HG03095 (cell line): ENCODE results near the gene ISG20L2.

ENCODE experiments used
- ATAC-seq: cut with Tn5 transposase; IDR thresholded peaks from one replicate; pipeline ENCODE4 v1.9.1; 2021; ENCODE audit warnings: moderate library complexity; ENCODE audit not compliant: unreplicated experiment

ISG20L2 gene

DNA sequence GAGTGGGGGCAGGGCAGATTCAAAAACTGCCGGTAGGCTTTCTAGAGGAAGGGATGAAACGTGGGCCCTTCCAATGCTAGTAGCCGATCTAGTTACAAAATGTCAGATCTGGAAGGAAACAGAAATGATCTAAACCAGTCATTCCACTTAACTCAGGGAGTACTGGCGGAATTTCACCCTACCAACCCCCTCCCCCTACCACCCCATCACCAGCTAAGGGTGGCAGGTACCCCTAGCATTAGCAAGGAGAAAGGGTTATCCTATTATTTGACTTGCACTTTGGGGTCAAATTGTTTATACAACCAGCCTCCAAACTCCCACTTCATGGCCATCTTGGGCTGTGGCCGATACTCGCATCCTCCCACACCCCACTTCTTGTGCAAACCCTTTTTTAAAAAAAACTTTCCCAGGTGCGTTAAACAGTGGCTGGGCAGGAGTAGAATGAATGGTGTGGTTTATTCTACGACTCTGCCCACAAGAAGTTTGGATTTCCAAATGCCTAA is 13.0 kb upstream of the ISG20L2 start:
- no peak for ATAC-seq

DNA sequence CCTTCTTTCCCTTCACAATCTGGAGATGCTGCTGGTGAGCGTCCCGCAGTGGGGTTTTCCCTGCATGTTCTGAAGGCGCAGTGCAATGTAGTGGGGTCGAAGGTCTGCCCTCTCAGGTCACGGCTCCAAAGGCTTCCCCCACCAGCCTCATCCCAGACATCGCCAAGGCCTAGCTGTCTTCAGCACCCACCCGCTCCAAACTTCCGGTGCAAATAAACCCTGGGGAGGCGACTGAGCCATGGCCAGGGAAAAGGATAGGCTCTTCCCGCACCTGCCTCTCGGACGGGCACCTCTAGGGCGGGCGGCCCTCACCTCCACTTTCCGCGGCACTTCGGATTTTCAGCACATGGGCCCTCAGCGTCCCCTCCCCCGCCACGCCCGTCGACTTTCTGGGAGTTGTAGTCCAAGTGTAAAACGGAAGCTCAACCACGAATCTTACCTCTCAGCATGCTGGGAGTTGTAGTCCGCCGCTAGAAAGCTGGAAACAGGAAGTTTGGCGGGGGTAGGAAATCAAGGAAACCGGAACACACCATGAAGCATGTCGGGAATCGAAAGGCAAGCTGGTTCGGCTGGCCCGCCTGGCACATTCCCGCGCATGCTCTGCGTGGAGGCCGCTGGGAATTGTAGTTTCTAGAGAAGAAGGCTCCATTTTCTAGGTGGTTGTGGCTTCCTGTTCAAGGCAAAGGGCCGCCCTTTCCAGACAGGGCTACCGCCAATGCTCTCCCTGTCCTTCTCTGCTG is 12.3 kb upstream of the ISG20L2 start, which contains the start of gene MRPL24:
MRPL24 (minus strand) TSS at position 348 of the 740 bp plus-strand sequence. CDS start 2,384 bp downstream, outside the sequence.
- peak; percentile 71 for ATAC-seq

DNA sequence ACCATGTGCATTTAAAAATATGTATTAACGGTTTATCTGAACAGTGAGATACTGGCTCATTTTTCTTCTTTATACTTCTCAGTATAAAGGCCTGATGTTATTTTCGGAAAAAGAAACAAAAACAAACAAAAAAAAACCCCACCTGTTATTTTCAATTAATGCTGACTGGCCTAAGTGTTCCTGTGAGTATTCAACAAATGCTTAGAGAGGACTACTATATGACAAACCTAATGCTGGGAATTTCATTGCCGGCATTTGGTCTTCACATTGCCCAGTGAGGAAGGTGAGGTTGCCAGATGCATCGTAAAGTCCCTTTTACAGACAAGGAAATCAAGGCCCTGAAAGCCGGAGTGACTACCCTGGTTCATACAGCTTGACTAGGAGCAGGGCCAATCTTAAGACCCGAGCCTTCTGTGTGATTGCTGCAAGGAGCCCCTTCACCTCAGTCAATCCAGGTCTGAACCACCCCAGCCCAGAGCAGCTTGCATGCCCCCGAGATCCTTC is 11.7 kb upstream of the ISG20L2 start:
- peak; percentile 6 for ATAC-seq

DNA sequence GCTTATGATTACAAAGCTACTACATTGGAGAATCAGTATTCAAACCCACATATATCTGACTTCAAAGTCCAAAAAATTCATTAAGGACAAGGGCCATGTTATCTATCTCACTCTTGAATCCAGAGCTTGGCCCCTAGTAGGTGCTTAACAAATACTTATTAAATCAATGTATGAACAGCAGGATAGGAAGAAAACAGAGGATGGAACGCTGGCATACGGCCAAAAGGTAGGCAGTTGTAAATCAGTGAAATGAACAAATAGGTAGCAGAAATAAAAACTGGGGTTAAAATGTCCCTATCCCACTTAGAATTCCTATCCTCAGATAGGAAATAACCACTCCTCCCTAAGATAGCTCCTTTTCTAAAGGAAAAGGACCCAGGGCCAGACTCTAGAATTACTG is 10.3 kb upstream of the ISG20L2 start:
- ATAC-seq, result no peak

DNA sequence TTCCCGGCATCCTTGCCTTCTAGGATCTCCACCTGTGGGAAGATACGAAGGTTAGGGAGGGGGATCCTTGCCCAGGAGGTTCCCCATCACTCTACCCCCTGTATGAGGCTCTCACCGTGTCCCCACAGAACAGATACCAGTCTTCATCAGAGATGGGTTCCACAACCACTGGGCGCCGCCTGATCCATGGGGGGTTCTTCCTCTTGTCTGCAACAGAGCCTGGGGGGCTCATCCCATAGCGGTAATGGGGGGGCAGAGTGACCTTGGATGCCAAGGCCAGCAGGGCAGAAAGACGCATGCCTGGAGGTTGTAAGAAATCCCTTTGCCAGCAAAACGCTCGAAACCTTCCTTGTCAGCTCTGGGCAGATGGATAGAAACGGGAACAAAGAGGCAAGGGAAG is 9.8 kb upstream of the ISG20L2 start:
- no peak for ATAC-seq

DNA sequence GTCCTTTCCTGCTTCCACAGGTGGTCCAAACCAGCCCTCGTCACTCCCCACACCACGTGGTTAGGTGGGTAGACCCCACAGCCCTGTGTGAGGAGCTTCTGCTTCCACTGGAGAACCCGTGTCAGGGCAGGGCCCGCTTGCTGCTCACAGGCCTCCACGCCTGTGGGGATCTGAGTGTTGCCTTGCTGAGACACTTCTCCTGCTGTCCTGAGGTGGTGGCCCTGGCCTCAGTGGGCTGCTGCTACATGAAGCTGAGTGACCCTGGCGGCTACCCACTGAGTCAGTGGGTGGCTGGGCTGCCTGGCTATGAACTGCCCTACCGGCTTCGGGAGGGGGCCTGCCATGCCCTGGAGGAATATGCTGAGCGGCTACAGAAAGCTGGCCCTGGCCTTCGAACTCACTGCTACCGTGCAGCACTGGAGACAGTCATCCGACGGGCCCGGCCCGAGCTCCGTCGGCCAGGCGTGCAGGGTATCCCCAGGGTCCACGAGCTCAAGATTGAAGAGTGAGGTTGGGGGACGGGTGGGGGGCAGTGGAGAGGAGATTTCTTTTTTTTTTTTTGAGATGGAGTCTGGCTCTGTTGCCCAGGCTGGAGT is 5.5 kb upstream of the ISG20L2 start:
- ATAC-seq, result no peak

DNA sequence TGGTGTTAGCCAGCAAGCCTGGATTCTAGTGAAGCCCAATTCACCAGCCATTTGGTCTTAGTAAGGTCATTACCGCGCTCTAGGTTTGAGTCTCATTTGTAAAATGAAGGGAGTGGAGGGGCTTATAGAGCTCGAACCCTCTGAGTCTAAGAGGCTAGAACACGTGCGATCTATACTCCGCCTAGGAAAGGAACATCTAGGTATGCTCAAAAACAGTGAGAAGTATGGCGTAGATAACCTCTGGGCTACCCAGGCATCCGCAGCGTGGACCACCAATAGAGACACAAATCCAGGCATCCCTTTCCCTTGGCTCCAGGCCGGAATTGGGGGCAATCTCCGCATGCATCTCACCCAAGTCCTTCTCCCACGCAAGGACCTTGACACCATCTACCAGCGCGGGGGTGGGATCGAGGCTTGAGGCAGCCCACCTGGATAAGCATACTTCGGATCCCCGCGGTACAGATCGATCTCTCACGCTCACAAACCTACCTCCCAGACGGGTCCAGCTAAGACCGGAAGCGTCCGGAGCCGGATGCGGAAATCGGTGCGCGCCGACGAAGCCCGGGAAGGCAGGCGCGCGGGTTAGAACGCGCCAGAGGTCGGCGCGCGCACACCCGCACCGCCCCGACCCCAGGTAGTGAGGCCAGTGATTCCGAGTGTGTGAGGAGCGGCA is 504 bp downstream of the ISG20L2 start, which contains the start of gene METTL25B:
METTL25B (plus strand) TSS at position 544 of the 673 bp plus-strand sequence. CDS start 636 bp downstream, outside the sequence.
- peak; percentile 47 for ATAC-seq

DNA sequence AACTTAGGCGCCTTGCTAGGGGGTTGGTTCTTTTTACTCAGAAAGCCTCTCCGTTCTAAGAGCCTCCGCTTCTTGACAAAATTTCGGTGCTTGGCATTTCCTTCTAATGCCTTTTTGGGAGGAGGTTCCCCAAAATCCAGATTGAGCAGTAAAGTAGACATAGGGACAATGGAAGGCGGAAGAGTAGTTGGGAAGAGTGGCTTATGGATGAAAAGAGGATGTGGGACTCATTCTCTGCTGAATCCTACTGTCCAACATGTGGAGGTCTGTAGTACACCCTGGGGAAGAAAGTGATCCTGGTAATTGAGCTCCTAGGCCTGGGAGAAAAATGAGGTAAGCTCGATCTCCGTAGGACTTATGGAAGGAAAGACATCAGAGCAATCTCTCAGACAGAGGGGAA is 1.1 kb downstream of the ISG20L2 start:
- ATAC-seq, result no peak

DNA sequence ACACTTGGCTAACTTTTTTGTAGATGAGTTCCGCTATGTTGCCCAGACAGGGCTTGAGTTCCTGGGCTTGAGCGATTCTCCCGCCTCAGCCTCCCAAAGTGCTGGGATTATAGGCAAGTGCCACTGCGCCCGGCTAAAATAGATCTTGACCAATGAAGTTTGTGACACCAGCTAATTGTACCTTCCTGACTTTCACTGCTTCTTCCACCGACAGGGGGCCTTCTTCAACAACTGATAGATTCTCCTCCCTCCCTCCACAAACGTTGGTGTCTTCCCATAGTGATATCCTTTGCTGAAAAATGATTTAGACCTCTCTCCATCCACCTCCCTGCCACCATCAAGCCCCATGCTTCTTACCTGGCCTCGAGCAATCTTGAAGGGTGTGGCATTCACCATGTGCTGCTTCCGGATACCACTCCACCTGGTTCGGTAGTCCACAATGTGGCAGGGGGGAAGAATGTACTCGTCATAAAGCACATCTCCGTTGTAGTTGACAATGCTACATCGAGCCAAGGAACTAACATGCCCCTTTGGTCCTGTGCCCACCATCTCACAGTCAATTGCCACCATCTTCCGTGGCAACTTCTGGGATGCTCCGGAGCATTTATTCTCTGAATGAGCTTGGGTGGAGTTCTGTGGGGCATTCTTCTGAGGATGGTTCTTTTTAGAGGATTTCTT is 1.9 kb downstream of the ISG20L2 start:
- ATAC-seq, result no peak

DNA sequence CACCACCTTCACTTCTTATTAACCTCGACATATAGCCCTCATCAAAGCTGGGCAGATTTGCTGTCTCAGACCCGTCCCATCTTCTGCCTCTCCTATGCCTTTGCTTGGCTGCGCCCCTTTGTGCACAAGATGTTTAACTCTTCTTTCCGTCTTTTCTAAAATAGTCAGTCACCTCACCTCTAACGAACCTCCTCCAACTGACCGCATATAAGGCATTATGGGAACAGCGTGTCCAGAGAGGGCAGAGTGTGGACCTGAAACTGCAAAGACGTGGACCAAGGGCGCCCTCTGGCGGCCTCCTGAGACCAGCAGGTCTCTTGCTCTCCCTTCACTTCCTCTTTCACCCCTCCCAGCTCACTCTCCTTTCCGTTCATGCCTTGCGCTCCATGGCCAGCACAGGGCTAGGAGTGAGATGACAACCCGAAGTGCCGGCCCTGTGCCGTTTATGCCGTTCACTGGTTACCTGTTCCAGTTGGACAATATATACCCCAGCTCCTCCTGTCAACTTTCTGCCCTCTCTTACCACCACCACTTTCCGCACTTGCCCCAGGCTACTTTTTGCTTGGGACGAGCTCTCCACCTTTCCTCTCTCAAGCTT is 2.8 kb downstream of the ISG20L2 start:
- ATAC-seq, result peak; percentile 35

DNA sequence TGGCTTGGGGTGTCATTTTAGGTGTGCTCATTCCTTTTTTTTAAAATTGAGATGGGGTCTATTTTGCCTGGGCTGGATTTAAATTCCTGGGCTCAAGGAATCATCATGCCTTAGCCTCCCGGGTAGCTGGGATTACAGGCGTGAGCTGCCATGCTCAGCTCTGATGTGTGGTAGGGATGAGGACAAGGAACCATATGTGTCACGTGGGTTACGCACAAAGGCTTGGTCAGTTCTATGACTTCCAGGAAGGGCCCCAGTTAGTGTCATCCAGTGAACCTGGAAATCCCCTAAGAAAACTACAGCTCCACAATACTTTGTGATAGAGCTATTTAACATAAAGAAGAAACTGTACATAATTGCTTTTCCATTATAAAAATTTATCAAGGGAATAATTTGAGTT is 7.0 kb downstream of the ISG20L2 start:
- no peak for ATAC-seq

DNA sequence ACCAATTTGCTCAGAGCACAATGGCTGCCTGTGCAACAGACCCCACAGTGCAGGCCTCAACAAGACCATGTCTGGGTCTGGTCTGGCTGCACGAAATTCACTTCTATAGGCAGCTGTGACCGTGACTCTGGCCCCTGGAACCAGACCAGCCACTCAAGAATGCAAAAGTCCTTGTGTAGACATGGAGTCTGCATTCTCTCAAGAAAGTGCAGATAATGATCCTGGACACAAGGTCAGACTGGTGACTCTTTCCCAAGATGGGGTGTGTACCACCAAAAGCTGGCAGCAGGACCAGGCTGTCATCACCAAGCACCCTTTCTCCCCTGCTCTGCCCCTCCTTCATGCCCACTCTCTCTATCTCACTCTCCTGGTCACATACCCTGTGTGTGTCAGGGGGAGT is 7.4 kb downstream of the ISG20L2 start:
- ATAC-seq, result no peak

DNA sequence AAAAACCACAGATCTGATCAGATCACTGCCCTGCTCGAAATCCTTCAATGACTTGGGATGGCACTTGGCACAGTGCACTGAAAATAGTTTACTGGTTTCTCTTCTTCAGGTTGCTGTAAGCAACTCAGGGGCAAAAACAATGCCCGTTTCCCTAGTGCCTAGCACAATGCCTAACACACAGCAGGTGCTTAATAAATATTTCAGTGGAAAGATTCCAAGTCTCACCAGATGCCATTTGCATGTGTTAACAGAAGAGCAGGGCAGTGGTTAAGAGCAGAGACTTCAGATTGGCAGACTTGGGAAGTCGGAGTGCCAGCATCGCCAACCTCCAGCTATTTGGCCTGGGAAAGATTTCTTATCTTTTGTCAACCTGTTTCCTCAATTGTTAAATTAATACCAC is 11.2 kb downstream of the ISG20L2 start:
- no peak for ATAC-seq

DNA sequence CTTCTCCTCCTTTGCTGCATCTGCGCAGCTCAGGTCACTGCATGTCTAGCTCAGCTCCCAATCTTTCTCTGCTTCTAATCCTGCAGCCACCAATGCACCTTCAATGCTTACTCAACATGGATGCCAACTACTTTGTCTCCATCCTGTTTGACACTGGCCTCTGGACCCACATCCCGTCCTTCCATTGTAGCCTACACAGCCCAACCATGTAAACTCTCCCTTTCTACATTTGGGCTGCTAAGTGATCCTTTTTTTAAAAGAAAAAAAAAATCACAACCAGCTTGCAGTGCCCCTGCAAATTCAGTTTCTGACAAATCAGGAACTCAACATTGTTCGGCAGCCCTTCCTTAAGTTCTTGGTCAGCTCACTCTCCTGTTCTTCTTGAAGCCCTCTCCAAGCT is 13.7 kb downstream of the ISG20L2 start:
- ATAC-seq, result no peak

DNA sequence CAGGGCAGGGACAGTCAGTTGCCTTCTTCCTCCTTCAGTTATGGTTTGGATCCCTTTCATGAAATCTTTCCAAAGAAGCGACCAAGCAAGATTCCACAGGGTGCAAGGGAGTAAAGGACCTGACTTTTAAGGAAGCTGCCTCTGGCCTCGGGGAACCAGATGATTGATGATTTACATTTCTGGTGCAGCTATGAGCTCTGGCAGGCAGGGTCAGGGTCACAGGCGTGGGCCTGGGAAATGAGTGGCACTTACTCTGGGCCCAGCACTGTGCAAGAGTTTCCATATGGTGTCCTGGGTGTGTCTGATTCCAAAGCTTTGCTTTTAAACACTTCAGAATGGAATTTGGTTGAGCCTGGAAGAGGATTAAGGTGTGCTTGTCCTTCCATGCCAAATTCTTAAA is 15.9 kb downstream of the ISG20L2 start:
- ATAC-seq, result no peak

DNA sequence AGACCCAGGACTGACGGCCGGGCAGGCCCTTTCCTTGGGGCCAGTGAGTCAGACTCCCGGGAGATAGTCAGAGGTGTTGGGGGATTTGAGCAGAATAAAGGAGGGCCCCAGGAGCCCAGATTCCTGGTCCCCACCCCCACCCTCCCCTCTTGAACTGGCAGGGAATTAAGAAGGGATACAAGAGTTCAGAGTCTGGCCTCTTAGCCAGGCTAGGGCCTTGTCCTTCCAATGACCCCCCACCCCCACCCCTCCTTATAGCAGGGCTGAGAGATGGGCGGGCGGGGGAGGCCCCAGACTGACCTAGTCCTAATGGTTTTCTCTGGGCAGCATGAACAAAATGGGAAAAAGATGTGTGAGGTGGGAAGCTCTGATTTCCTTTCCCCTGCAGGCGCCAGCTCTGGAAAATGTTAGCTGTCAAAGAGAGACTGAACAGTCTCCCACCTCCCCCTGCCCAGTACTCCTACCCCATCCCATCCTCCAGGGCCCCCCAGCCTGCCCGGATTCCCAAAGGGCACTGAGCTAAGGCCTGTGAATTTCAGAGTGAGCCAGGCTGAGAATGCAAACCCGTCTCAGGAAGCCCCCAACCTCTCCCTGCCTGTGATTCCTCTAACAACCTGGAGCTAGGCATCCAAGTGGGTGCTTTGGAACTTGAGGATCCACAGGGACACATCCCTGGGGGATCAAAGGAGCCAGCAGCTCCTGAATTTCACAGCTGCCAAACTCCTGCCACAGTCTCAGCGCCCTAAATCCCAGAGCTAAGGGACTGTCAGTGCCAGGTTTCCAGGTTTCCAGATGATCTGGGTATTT is 17.4 kb downstream of the ISG20L2 start:
- ATAC-seq, result no peak

DNA sequence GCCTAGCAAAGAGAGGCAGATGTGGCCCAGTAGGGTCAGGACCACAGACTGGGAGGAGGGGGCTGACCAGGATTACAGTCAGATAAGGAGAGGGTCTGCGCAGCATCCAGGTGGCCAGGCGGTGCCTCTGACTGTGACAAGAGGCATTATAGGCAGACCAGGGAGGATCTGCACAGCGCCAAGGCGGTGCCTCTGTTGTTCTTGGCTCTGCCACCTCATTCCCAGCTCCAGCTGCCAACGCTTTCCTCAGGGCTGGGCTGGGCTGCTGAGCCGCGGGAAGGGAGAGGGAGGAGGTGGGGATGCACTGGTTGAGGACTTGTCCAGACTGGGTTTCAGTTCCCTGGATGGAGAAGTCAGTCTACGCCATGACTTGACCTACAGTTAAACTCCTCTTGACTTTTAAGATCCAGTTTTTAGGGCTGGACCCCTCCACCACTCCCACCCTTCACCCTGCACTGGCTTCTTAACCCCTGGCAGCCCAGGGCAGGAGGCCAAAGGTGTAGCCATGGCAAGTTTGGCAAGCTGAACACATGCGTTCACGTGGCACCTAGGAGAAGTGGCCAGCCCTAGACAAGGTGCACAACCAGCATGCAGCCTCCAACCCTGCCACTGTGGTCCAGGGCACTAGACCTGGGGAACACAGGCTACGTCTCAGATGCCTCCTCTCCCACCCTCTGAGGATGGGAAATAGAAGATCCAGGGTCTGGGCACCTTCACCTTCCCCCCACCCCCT is 18.6 kb downstream of the ISG20L2 start:
- ATAC-seq, result no peak

DNA sequence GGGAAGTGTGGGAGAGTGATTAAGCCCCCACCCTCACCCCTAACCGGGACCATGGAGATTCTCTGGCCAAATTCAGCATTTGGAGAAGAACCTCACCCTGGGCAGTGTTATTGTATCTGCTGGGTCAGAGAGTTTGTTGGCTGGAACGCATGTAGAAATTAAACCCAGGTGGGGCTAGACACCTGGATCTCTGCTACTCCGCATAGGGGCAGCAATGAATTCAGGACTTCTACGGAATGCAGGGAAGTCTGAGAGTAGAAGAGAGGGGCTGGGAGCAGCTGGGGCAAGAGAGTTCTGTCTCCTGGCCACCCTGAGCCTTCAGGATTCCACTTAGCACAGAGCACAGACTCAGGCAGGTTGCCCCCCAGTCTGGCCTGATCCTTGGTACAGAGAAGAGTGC is 19.5 kb downstream of the ISG20L2 start:
- no peak for ATAC-seq

DNA sequence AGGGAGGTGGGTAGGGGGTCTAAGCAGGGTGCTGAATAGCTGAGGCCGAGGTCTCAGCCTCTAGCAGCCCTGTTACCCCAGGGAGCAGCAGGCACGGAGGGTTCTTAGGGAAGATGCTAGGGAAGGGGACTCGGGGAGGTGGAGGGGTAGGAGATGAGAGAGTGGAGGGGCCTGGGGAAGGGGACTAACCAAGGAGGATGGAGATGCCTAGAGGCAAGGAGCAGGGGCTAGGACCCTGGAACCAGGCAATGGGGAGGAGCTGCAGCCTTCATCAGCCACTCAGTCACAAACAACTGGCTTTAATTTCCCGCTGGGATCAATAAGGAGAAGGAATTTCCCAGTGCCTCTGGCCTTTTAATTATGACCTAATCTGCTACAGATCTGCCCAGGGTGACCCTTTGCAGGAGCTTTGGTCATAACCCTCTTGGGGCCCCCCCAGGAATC is 20.3 kb downstream of the ISG20L2 start:
- no peak for ATAC-seq
